Neural progenitor cell (in vitro differentiated cells): ENCODE measurements around the gene SPATA7.

ENCODE experiments used
- EZH2 ChIP-seq: fragments of 200-600 bp; sonication (generic); IDR thresholded peaks from 2 replicates; pipeline ENCODE4 v1.6.1; 2017; ENCODE audit warnings: antibody characterized with exemption, mild to moderate bottlenecking, moderate library complexity
- TF ChIP-seq, protein P1 (sequence below): fragments of 200-600 bp; sonication (generic); IDR thresholded peaks from 2 replicates; pipeline ENCODE4 v1.5.1; 2017; ENCODE audit warnings: antibody characterized with exemption, mild to moderate bottlenecking

DNA sequence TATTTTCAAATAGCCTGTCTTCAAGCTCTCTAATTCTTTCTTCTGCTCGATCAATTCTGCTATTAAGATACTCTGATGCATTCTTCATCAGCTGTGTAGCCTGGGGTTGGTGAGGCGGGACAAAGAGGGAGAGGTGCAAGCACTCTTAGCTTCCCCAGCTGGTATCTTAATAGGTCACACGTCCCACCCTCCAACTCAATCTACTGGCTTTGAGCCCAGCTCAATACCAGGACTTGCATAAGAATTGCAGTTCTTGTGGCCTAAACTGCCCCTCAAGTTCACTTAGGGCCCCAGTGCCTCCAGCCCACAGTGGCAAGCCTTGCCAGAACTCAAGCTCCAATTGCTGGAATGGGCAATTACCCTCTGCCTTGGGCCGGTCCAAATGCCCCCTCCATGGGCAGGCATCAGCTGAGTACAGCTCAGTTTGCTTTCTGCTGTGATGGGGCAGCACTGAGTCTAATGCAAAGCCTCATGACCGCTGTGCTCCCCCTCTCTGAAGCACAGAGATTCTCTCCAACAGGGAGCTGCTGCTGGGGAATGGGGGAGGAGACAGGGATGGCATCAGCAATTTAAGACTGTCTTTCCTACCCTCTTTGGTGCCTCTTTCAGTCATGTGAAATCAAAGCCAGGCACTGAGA lies 5.6 kb upstream of the SPATA7 start:
- TF ChIP-seq, protein P1, sequence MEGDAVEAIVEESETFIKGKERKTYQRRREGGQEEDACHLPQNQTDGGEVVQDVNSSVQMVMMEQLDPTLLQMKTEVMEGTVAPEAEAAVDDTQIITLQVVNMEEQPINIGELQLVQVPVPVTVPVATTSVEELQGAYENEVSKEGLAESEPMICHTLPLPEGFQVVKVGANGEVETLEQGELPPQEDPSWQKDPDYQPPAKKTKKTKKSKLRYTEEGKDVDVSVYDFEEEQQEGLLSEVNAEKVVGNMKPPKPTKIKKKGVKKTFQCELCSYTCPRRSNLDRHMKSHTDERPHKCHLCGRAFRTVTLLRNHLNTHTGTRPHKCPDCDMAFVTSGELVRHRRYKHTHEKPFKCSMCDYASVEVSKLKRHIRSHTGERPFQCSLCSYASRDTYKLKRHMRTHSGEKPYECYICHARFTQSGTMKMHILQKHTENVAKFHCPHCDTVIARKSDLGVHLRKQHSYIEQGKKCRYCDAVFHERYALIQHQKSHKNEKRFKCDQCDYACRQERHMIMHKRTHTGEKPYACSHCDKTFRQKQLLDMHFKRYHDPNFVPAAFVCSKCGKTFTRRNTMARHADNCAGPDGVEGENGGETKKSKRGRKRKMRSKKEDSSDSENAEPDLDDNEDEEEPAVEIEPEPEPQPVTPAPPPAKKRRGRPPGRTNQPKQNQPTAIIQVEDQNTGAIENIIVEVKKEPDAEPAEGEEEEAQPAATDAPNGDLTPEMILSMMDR, result no peak
- TF ChIP-seq EZH2, result no peak
